ENCODE results near the gene LARGE1.

Gene LARGE1

DNA sequence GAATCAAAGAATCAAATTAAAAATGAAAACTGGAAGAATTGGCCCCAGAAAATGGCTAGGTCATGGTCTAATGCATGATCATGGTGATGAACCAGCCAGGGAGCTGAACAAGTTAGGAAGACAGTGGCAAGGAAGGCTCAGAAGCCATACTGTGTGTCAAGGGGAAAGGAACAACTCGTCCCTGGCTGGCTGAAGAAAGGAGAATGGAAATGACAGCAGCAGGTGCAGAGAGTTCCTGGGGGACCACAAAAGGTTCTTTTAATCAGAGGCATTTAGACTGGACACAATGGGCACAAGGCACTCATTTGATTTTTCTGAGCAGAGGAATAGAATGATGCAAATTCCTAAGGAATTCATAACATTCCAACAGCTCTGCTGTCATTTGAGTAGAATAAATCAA lies 209.9 kb downstream of the LARGE1 start:
- DNase-seq = no peak

DNA sequence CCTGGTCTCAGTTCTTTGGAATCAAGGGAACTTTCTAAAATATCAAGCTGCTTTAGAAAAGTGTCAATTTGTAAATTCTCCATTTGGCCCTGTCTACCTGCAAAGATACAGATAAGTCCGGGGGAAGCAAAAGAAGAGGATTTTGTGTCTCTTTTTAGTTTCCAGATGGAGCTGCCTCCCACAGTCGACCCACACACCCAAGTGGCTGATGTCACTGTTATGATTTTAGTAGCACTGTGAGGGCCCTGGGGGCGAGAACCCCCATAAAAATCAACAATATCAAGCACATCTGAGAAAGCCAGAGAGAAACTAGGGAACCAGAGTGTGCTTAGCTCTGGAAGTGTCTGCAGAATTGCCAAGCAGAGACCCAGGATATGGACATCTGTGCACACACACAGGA lies 212.7 kb downstream of the LARGE1 start:
- Histone ChIP-seq H3K36me3 (ENCODE audit: control insufficient read depth in 1 of 2, insufficient read depth in 2 of 2, low read length in 2 of 2) (peaks cover 2 to 5% of the 10 kb centered on the region in 2 experiments), H3K79me1 (ENCODE audit: low read length) (no peaks in the 10 kb centered on the region), H3K27me3 (ENCODE audit: insufficient read depth, low read length) (no peaks in the 10 kb centered on the region), H3K4me3 (ENCODE audit: low read depth, low read length) (no peak overlapping the region), H3K27ac (ENCODE audit: low read depth, low read length) (no peak overlapping the region), H2AK5ac (ENCODE audit: low read length) (no peak overlapping the region), H2BK5ac (ENCODE audit: low read depth, low read length, poor library complexity) (no peak overlapping the region), H3K23ac (ENCODE audit: low read length) (no peak overlapping the region), H3K4me1 (ENCODE audit: control insufficient read depth in 1 of 2, insufficient read depth in 2 of 2, low read length in 2 of 2) (peaks cover 0 to 2% of the 10 kb centered on the region in 2 experiments), H4K91ac (ENCODE audit: low read depth, low read length) (no peak overlapping the region), H3K18ac (ENCODE audit: low read length) (no peak overlapping the region), H4K12ac (ENCODE audit: low read depth, low read length) (no peak overlapping the region), H2BK120ac (ENCODE audit: insufficient read depth, low read length, poor library complexity) (no peak overlapping the region), H3K9me3 (ENCODE audit: insufficient read depth, low read depth, low read length) (peaks cover 6% of the 10 kb centered on the region), H2BK12ac (ENCODE audit: low read length) (no peak overlapping the region), H3K14ac (ENCODE audit: low read length) (no peak overlapping the region), H3K4me2 (ENCODE audit: low read length) (no peak overlapping the region), H4K8ac (ENCODE audit: low read depth, low read length) (peak overlapping the region; percentile 17), H3K9ac (ENCODE audit: low read length) (no peak overlapping the region), H3K79me2 (ENCODE audit: control insufficient read depth, insufficient read depth, low read length, poor library complexity) (no peaks in the 10 kb centered on the region), H3K4ac (ENCODE audit: low read depth, low read length) (no peak overlapping the region), H2AFZ (ENCODE audit: insufficient read depth, low read length, poor library complexity) (no peak overlapping the region)
- no CpG with 5 or more reads among the region's 3 CpGs for WGBS (ENCODE audit: extremely low coverage, insufficient coverage, insufficient read length)
- no peak for DNase-seq

More for the DNA sequence above, 209.9 kb downstream of the LARGE1 start:
- no peak overlapping the region for H3K14ac ChIP-seq (ENCODE audit: low read length)
- no peaks in the 10 kb centered on the region for H3K79me1 ChIP-seq (ENCODE audit: low read length)
- H3K79me2 ChIP-seq (ENCODE audit: control insufficient read depth, insufficient read depth, low read length, poor library complexity) = no peaks in the 10 kb centered on the region
- H3K9ac ChIP-seq (ENCODE audit: low read length) = no peak overlapping the region
- H3K27me3 ChIP-seq (ENCODE audit: insufficient read depth, low read length) = no peaks in the 10 kb centered on the region
- H4K91ac ChIP-seq (ENCODE audit: low read depth, low read length) = no peak overlapping the region
- H4K12ac ChIP-seq (ENCODE audit: low read depth, low read length) = no peak overlapping the region
- H3K36me3 ChIP-seq (ENCODE audit: control insufficient read depth in 1 of 2, insufficient read depth in 2 of 2, low read length in 2 of 2) = peaks cover 2 to 4% of the 10 kb centered on the region in 2 experiments
- WGBS (ENCODE audit: extremely low coverage, insufficient coverage, insufficient read length) = no CpG with 5 or more reads among the region's 1 CpG
- H3K27ac ChIP-seq (ENCODE audit: low read depth, low read length) = no peak overlapping the region
- no peak overlapping the region for H2AK5ac ChIP-seq (ENCODE audit: low read length)
- H3K4me1 ChIP-seq (ENCODE audit: control insufficient read depth in 1 of 2, insufficient read depth in 2 of 2, low read length in 2 of 2) = peaks cover 0 to 2% of the 10 kb centered on the region in 2 experiments
- no peak overlapping the region for H2AFZ ChIP-seq (ENCODE audit: insufficient read depth, low read length, poor library complexity)
- no peak overlapping the region for H2BK120ac ChIP-seq (ENCODE audit: insufficient read depth, low read length, poor library complexity)
- H3K4me3 ChIP-seq (ENCODE audit: low read depth, low read length) = no peak overlapping the region
- H3K4me2 ChIP-seq (ENCODE audit: low read length) = no peak overlapping the region
- no peak overlapping the region for H2BK5ac ChIP-seq (ENCODE audit: low read depth, low read length, poor library complexity)
- no peak overlapping the region for H4K8ac ChIP-seq (ENCODE audit: low read depth, low read length)
- H3K18ac ChIP-seq (ENCODE audit: low read length) = no peak overlapping the region
- H3K4ac ChIP-seq (ENCODE audit: low read depth, low read length) = no peak overlapping the region
- H3K9me3 ChIP-seq (ENCODE audit: insufficient read depth, low read depth, low read length) = no peaks in the 10 kb centered on the region
- no peak overlapping the region for H2BK12ac ChIP-seq (ENCODE audit: low read length)
- no peak overlapping the region for H3K23ac ChIP-seq (ENCODE audit: low read length)

DNA sequence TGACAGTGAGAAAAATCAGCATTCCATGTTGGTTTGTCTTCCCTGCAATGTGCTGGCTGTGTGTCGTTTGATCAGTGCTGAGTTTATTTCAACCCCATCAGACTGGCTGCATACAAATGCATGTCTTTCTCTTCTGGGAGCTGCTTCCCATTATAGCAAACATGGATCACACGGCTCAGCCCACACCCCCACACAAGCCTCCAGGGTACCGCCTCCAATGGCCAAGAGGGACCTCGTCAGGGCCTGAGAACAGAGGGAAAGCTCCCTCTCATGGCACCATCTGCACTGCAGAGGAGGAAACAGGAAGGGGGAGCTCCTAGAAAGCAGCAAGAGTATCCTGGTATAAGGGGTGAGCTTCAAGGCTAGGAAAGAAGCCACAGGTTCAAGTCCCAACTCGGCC lies 214.2 kb downstream of the LARGE1 start:
- Histone ChIP-seq H4K8ac (ENCODE audit: low read depth, low read length) (no peak overlapping the region), H3K9ac (ENCODE audit: low read length) (no peak overlapping the region), H3K14ac (ENCODE audit: low read length) (no peak overlapping the region), H3K4me2 (ENCODE audit: low read length) (no peak overlapping the region), H4K12ac (ENCODE audit: low read depth, low read length) (no peak overlapping the region), H3K27me3 (ENCODE audit: insufficient read depth, low read length) (no peaks in the 10 kb centered on the region), H3K79me1 (ENCODE audit: low read length) (no peaks in the 10 kb centered on the region), H2BK120ac (ENCODE audit: insufficient read depth, low read length, poor library complexity) (no peak overlapping the region), H3K4me3 (ENCODE audit: low read depth, low read length) (no peak overlapping the region), H3K36me3 (ENCODE audit: control insufficient read depth in 1 of 2, insufficient read depth in 2 of 2, low read length in 2 of 2) (peaks cover 0 to 3% of the 10 kb centered on the region in 2 experiments), H3K4ac (ENCODE audit: low read depth, low read length) (no peak overlapping the region), H2BK12ac (ENCODE audit: low read length) (no peak overlapping the region), H3K79me2 (ENCODE audit: control insufficient read depth, insufficient read depth, low read length, poor library complexity) (no peaks in the 10 kb centered on the region), H2AFZ (ENCODE audit: insufficient read depth, low read length, poor library complexity) (no peak overlapping the region), H4K91ac (ENCODE audit: low read depth, low read length) (no peak overlapping the region), H2BK5ac (ENCODE audit: low read depth, low read length, poor library complexity) (no peak overlapping the region), H3K27ac (ENCODE audit: low read depth, low read length) (no peak overlapping the region), H3K4me1 (ENCODE audit: control insufficient read depth in 1 of 2, insufficient read depth in 2 of 2, low read length in 2 of 2) (peaks cover 0 to 2% of the 10 kb centered on the region in 2 experiments), H3K23ac (ENCODE audit: low read length) (no peak overlapping the region), H2AK5ac (ENCODE audit: low read length) (no peak overlapping the region), H3K9me3 (ENCODE audit: insufficient read depth, low read depth, low read length) (peaks cover 6% of the 10 kb centered on the region), H3K18ac (ENCODE audit: low read length) (no peak overlapping the region)
- no CpG with 5 or more reads among the region's 5 CpGs for WGBS (ENCODE audit: extremely low coverage, insufficient coverage, insufficient read length)
- no peak for DNase-seq

DNA sequence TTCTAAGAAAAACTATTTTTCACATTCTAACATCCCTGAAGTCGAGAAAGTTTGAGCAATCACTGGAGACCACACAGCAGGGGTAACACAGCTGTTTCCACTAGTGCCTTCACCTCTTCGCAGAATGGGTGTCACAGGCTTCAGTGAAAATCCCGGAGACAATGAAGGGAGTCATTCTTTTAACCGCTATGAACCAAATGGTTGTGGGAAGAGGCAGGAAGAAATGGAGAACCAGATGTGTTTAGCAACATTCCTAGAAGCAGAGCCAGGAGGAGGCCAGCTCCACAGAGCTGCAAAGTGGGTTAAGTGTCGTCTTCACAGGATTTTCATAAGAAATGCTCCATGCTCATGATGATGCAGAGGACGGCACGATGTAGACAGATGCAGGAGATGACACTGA lies 221.1 kb downstream of the LARGE1 start:
- peaks cover 4 to 5% of the 10 kb centered on the region in 2 experiments for H3K36me3 ChIP-seq (ENCODE audit: control insufficient read depth in 1 of 2, insufficient read depth in 2 of 2, low read length in 2 of 2)
- no peak overlapping the region for H2AK5ac ChIP-seq (ENCODE audit: low read length)
- no CpG with 5 or more reads among the region's 7 CpGs for WGBS (ENCODE audit: extremely low coverage, insufficient coverage, insufficient read length)

More for the DNA sequence above, 221.1 kb downstream of the LARGE1 start:
- Histone ChIP-seq H3K4ac (ENCODE audit: low read depth, low read length) (no peak overlapping the region), H3K9ac (ENCODE audit: low read length) (no peak overlapping the region), H2BK5ac (ENCODE audit: low read depth, low read length, poor library complexity) (no peak overlapping the region), H4K91ac (ENCODE audit: low read depth, low read length) (no peak overlapping the region), H2AFZ (ENCODE audit: insufficient read depth, low read length, poor library complexity) (no peak overlapping the region), H4K8ac (ENCODE audit: low read depth, low read length) (no peak overlapping the region), H2BK12ac (ENCODE audit: low read length) (no peak overlapping the region), H3K79me2 (ENCODE audit: control insufficient read depth, insufficient read depth, low read length, poor library complexity) (no peaks in the 10 kb centered on the region), H4K12ac (ENCODE audit: low read depth, low read length) (no peak overlapping the region), H3K4me1 (ENCODE audit: control insufficient read depth in 1 of 2, insufficient read depth in 2 of 2, low read length in 2 of 2) (no peaks in the 10 kb centered on the region), H3K27me3 (ENCODE audit: insufficient read depth, low read length) (no peaks in the 10 kb centered on the region), H3K4me3 (ENCODE audit: low read depth, low read length) (no peak overlapping the region), H3K14ac (ENCODE audit: low read length) (no peak overlapping the region), H3K27ac (ENCODE audit: low read depth, low read length) (no peak overlapping the region), H3K79me1 (ENCODE audit: low read length) (no peaks in the 10 kb centered on the region), H3K4me2 (ENCODE audit: low read length) (no peak overlapping the region), H2BK120ac (ENCODE audit: insufficient read depth, low read length, poor library complexity) (no peak overlapping the region), H3K9me3 (ENCODE audit: insufficient read depth, low read depth, low read length) (peaks cover under 1% of the 10 kb centered on the region), H3K23ac (ENCODE audit: low read length) (no peak overlapping the region), H3K18ac (ENCODE audit: low read length) (no peak overlapping the region)
- DNase-seq = no peak
